SK-N-SH (cell line): Measurements from ENCODE around the gene FYN. TPM values are rescaled to one million over a fixed set of nuclear protein-coding genes. Genes with fewer than 3 reads are reported as not detected.

Experiments
- CTCF ChIA-PET: fragments of 300-600, 350-600 bp; formaldehyde crosslinking; extraction: SDS; loops from one replicate; lab custom pipeline; 2021; lab: Yijun Ruan, JAX
- POLR2A ChIA-PET: fragments of 350-600 bp; sonication (Branson Sonifier 250); formaldehyde crosslinking; extraction: SDS; loops from one replicate; lab custom pipeline; 2020; ENCODE audit warnings: antibody characterized with exemption, inconsistent platforms; lab: Yijun Ruan, JAX
- DNase-seq: peaks from one replicate; pipeline ENCODE4 v3.0.0; 2012
- H2AFZ ChIP-seq: fragments of 200-600 bp; sonication (generic); 2 replicates; pipeline ENCODE4 v1.8.1; 2016; ENCODE audit warnings: antibody characterized with exemption, mild to moderate bottlenecking, low read depth
- H3F3A ChIP-seq: fragments of 200-600 bp; sonication (generic); replicated peaks from 2 replicates; pipeline ENCODE3; 2016; ENCODE audit warnings: antibody characterized with exemption, mild to moderate bottlenecking; ENCODE audit not compliant: insufficient read depth
- H3K27ac ChIP-seq, 2 experiments: fragments of 200-500 bp in 1 of 2; fragments of 200-600 bp in 1 of 2; sonication (Bioruptor generic) in 1 of 2; sonication (generic), shearing (Covaris generic) in 1 of 2; 2 replicates each; pipeline versions ENCODE4 v1.5.1 to v1.6.1; 2014 to 2016; ENCODE audit warnings: low read depth in 2 of 2, inconsistent platforms in 1 of 2, low read length in 1 of 2, mild to moderate bottlenecking in 1 of 2, mixed read lengths in 1 of 2
- H3K27me3 ChIP-seq: fragments of 200-600 bp; sonication (generic), shearing (Covaris generic); 2 replicates; pipeline ENCODE4 v1.6.1; 2016; ENCODE audit warnings: mixed run types; ENCODE audit not compliant: insufficient read depth
- H3K36me3 ChIP-seq, 2 experiments: fragments of 200-500 bp in 1 of 2; fragments of 200-600 bp in 1 of 2; sonication (Bioruptor generic) in 1 of 2; sonication (generic) in 1 of 2; replicated peaks in 1 of 2; 2 replicates each; pipeline versions ENCODE3 to v1.5.1; 2014 to 2016; ENCODE audit warnings: low read length in 1 of 2, mild to moderate bottlenecking in 1 of 2; ENCODE audit not compliant: insufficient read depth in 2 of 2, control insufficient read depth in 1 of 2
- H3K4me1 ChIP-seq, 2 experiments: fragments of 200-500 bp in 1 of 2; fragments of 200-600 bp in 1 of 2; sonication (Bioruptor generic) in 1 of 2; sonication (generic), shearing (Covaris generic) in 1 of 2; 2 replicates each; pipeline versions ENCODE4 v1.5.1 to v1.6.1; 2014 to 2016; ENCODE audit warnings: low read depth in 1 of 2, low read length in 1 of 2, mixed run types in 1 of 2; ENCODE audit not compliant: insufficient read depth in 2 of 2, control insufficient read depth in 1 of 2
- H3K4me2 ChIP-seq: fragments of 200-600 bp; sonication (generic), shearing (Covaris generic); 2 replicates; pipeline ENCODE4 v1.6.1; 2017; ENCODE audit warnings: mixed run types
- H3K4me3 ChIP-seq, 2 experiments: fragments of 200-500 bp in 1 of 2; fragments of 200-600 bp in 1 of 2; sonication (Bioruptor generic) in 1 of 2; sonication (generic), shearing (Covaris generic) in 1 of 2; 2 replicates each; pipeline versions ENCODE4 v1.5.1 to v1.8.1; 2014 to 2016; ENCODE audit warnings: low read depth in 2 of 2, inconsistent platforms in 1 of 2, low read length in 1 of 2, mild to moderate bottlenecking in 1 of 2, mixed read lengths in 1 of 2, moderate library complexity in 1 of 2
- H3K79me2 ChIP-seq: fragments of 200-600 bp; sonication (generic); 2 replicates; pipeline ENCODE4 v1.8.1; 2017; ENCODE audit warnings: mild to moderate bottlenecking; ENCODE audit not compliant: insufficient read depth
- H3K9ac ChIP-seq: fragments of 200-600 bp; sonication (generic); 2 replicates; pipeline ENCODE4 v1.6.1; 2017; ENCODE audit warnings: mixed run types
- H3K9me2 ChIP-seq: fragments of 200-600 bp; sonication (generic); 2 replicates; pipeline ENCODE4 v1.6.1; 2017; ENCODE audit warnings: mixed run types
- H3K9me3 ChIP-seq: fragments of 200-600 bp; sonication (generic); 2 replicates; pipeline ENCODE4 v1.6.1; 2017; ENCODE audit warnings: mixed run types, mild to moderate bottlenecking, moderate library complexity
- H4K20me1 ChIP-seq: fragments of 200-600 bp; sonication (generic); 2 replicates; pipeline ENCODE4 v1.6.1; 2017; ENCODE audit warnings: mild to moderate bottlenecking, mixed run types; ENCODE audit not compliant: insufficient read depth
- CHD2 ChIP-seq: fragments of 150-350 bp; IDR thresholded peaks from 2 replicates; pipeline ENCODE4 v1.6.1; 2018; ENCODE audit warnings: low read length; ENCODE audit not compliant: partially characterized antibody
- ELF1 ChIP-seq: IDR thresholded peaks from 2 replicates; pipeline ENCODE4 v1.4.0; 2012
- EP300 ChIP-seq, 2 experiments: IDR thresholded peaks; 2 replicates each; pipeline versions ENCODE4 v1.4.0 to v1.6.1; 2012; ENCODE audit warnings: borderline replicate concordance in 1 of 2, low read depth in 1 of 2, low read length in 1 of 2
- EZH2phosphoT487 ChIP-seq: fragments of 200-600 bp; sonication (generic); IDR thresholded peaks from 2 replicates; pipeline ENCODE4 v1.6.1; 2017; ENCODE audit warnings: low read depth, mixed run types, mild to moderate bottlenecking, antibody characterized with exemption, moderate library complexity, borderline replicate concordance
- FOXM1 ChIP-seq: IDR thresholded peaks from 2 replicates; pipeline ENCODE4 v1.4.0; 2012; ENCODE audit warnings: low read depth, mild to moderate bottlenecking
- GABPA ChIP-seq: IDR thresholded peaks from 2 replicates; pipeline ENCODE4 v1.4.0; 2012; ENCODE audit warnings: low read depth, mild to moderate bottlenecking
- JUND ChIP-seq: IDR thresholded peaks from 2 replicates; pipeline ENCODE4 v1.4.0; 2012
- MXI1 ChIP-seq: IDR thresholded peaks from 2 replicates; pipeline ENCODE4 v1.6.1; 2012; ENCODE audit warnings: mild to moderate bottlenecking, low read depth, low read length, improper control_type of control experiment
- NFIC ChIP-seq: IDR thresholded peaks from 2 replicates; pipeline ENCODE4 v1.4.0; 2012; ENCODE audit warnings: borderline replicate concordance
- RAD21 ChIP-seq: IDR thresholded peaks from 2 replicates; pipeline ENCODE4 v1.6.1; 2012; ENCODE audit warnings: mild to moderate bottlenecking, low read length
- RCOR1 ChIP-seq: fragments of 150-350 bp; IDR thresholded peaks from 2 replicates; pipeline ENCODE4 v1.6.1; 2017; ENCODE audit warnings: antibody characterized with exemption, low read length
- SMC3 ChIP-seq: IDR thresholded peaks from 2 replicates; pipeline ENCODE4 v1.6.1; 2012; ENCODE audit warnings: low read depth, low read length, improper control_type of control experiment
- TCF12 ChIP-seq: IDR thresholded peaks from 2 replicates; pipeline ENCODE4 v1.4.0; 2012
- TEAD4 ChIP-seq: IDR thresholded peaks from 2 replicates; pipeline ENCODE4 v1.4.0; 2012; ENCODE audit warnings: mild to moderate bottlenecking, borderline replicate concordance; ENCODE audit not compliant: insufficient read depth
- WGBS: methylation state at CpG from one replicate; pipeline ENCODE4 v1.1.6; 2017; ENCODE audit warnings: low lambda C conversion rate; 5-methylcytosine and 5-hydroxymethylcytosine counted together
- polyA plus RNA-seq, 3 experiments: library from polyadenylated mRNA; depleted of rRNA; stranded (reverse); fragments of >200 nt; gene quantifications; 2 replicates each; pipeline ENCODE4 v1.2.3, GENCODE V29; 2012
- TF ChIP-seq, protein P1 (sequence below): fragments of 200-600 bp; sonication (generic); IDR thresholded peaks from 2 replicates; pipeline ENCODE4 v1.6.1; 2017; ENCODE audit warnings: antibody characterized with exemption, mild to moderate bottlenecking, moderate library complexity
- TF ChIP-seq, protein P2 (sequence below): fragments of 150-350 bp; IDR thresholded peaks from 2 replicates; pipeline ENCODE4 v1.6.1; 2016; ENCODE audit warnings: mild to moderate bottlenecking, low read depth, low read length
- TF ChIP-seq, protein P3 (sequence below): IDR thresholded peaks from 2 replicates; pipeline ENCODE4 v1.6.1; 2012; ENCODE audit warnings: mild to moderate bottlenecking, low read depth, low read length, moderate library complexity
- TF ChIP-seq, protein P4 (sequence below): IDR thresholded peaks from 2 replicates; pipeline ENCODE4 v1.4.0; 2012; ENCODE audit warnings: low read depth

FYN gene
- polyA plus RNA-seq, 1 of the 3 experiments (the other 2 are of a cell fraction) = 31.0 TPM

DNA sequence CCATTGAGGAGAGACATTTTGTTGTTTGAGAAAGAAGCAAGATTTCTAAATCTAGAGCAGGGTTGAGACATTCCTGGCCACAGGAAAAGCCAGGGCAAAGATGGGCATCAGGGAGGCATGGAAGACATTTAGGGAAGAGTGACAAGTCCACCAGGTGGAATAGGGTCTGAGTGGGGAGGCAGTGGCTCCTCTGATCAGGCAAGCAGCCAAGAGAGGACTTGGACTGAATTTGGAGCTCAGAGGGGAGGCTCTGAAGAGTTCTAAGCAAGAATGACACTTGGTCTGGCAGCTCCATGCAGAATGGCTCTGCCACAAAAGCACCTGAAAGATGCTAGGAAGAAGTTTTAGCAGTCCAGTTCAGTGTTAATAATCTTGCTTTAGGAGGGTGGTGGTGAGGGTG lies 120.8 kb downstream of the FYN start (continued):
- no peak for TF ChIP-seq EP300 (IDR thresholded peaks at IDR 0.05; ENCODE audit: borderline replicate concordance in 1 of 2, low read depth in 1 of 2, low read length in 1 of 2)

DNA sequence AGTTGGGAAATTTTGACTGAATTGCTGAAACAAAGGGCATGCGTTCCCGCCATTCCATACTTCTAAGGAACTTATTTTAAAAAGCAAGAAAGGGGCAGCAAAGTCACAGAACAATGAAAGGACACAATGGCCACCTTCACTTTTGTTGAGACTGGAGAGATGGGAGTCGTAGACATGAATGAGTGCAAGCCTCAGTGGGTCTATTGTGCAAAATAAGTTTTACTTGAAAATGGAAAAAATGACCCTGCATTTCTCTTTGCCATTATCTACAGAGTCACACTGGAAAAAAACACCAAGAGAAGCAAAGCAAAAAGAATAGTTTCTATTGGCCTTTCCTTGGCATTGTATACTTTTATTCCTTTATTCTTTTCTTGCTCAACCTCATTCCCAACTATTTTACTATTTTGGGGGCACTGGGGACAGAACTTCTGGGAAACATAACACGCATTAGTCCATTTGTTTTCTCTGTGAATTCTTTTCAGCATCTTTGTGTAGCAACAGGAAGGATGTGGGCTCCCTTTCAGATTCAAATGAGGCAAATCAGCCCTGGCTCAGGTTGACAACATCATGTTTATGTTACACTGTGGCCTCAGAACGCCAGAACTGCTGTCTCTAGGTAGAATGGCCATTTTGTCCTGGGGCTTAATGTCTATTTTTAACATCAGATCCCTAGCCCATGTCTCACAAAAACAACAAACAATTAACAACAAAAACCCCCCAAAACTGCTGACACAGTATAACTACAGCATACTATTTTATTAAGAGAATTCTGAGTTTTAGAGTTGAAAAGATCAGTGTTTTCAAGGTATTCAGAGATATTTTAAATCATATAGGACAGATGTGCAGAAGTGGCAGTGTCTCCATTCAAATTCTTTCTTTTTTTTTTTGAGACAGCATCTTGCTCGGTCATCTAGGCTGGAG lies 122.2 kb downstream of the FYN start:
- Histone ChIP-seq H3K79me2 (peaks cover 5% of the 10 kb centered on the region; the same call in 1 of the 2 replicates), H4K20me1 (no peaks in the 10 kb centered on the region), H3K9me3 (no peaks in the 10 kb centered on the region), H2AFZ (no peak overlapping the region), H3K4me1 (peaks cover 0 to 5% of the 10 kb centered on the region in 2 experiments; a peak in 2 of 4 replicates), H3K9me2 (no peaks in the 10 kb centered on the region), H3F3A (no peaks in the 10 kb centered on the region), H3K4me2 (no peak overlapping the region), H3K27ac (no peak overlapping the region), H3K36me3 (no peaks in the 10 kb centered on the region), H3K9ac (no peak overlapping the region), H3K27me3 (no peaks in the 10 kb centered on the region), H3K4me3 (no peak overlapping the region)
- 92% methylated on average over 6 of the region's 6 CpGs for WGBS
- POLR2A ChIA-PET = no interaction called here
- TF ChIP-seq GABPA (no peak), SMC3 (no peak), CHD2 (no peak), TEAD4 (no peak), FOXM1 (no peak), TCF12 (no peak)
- CTCF ChIA-PET = interaction anchor here (0.9 kb wide), 1 partner anchor 12 kb away, joined by 3 read pairs; no protein-coding TSS in a partner anchor
- no peak for DNase-seq

DNA sequence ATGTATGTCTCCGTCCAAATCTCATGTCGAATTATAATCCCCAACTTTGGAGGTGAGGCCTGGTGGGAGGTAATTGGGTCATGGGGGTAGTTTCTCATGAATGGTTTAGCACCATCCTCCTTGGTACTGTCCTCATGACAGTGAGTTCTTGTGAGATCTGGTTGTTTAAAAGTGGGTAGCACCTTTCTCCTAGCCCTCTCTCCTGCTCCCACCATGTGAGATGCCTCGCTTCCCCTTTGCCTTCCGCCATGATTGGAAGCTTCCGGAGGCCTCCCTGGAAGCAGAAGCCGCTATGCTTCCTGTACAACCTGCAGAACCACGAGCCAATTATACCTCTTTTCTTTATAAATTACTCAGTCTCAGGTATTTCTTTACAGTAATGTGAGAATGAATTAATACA lies 123.1 kb downstream of the FYN start:
- WGBS = 83% methylated on average over 7 of the region's 7 CpGs
- Histone ChIP-seq H4K20me1 (no peaks in the 10 kb centered on the region), H3K36me3 (no peaks in the 10 kb centered on the region), H3K9me3 (no peaks in the 10 kb centered on the region), H2AFZ (no peak overlapping the region), H3K4me3 (no peak overlapping the region), H3K4me1 (peaks cover 0 to 7% of the 10 kb centered on the region in 2 experiments; a peak in 2 of 4 replicates), H3K27ac (no peak overlapping the region), H3F3A (no peaks in the 10 kb centered on the region), H3K9me2 (no peaks in the 10 kb centered on the region), H3K4me2 (no peak overlapping the region), H3K79me2 (peaks cover 5% of the 10 kb centered on the region; the same call in 1 of the 2 replicates), H3K27me3 (no peaks in the 10 kb centered on the region), H3K9ac (no peak overlapping the region)
- DNase-seq = no peak
- ChIA-PET CTCF (interaction anchor here (0.9 kb wide), 1 partner anchor 13 kb away, joined by 3 read pairs; no protein-coding TSS in a partner anchor), POLR2A (no interaction called here)
- TF ChIP-seq SMC3 (no peak), JUND (no peak), TCF12 (no peak), NFIC (no peak), RAD21 (no peak), GABPA (no peak), RCOR1 (no peak), MXI1 (no peak), ELF1 (no peak), EZH2phosphoT487 (no peak)
- TF ChIP-seq, protein P1, sequence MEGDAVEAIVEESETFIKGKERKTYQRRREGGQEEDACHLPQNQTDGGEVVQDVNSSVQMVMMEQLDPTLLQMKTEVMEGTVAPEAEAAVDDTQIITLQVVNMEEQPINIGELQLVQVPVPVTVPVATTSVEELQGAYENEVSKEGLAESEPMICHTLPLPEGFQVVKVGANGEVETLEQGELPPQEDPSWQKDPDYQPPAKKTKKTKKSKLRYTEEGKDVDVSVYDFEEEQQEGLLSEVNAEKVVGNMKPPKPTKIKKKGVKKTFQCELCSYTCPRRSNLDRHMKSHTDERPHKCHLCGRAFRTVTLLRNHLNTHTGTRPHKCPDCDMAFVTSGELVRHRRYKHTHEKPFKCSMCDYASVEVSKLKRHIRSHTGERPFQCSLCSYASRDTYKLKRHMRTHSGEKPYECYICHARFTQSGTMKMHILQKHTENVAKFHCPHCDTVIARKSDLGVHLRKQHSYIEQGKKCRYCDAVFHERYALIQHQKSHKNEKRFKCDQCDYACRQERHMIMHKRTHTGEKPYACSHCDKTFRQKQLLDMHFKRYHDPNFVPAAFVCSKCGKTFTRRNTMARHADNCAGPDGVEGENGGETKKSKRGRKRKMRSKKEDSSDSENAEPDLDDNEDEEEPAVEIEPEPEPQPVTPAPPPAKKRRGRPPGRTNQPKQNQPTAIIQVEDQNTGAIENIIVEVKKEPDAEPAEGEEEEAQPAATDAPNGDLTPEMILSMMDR = no peak
- TF ChIP-seq, protein P2, sequence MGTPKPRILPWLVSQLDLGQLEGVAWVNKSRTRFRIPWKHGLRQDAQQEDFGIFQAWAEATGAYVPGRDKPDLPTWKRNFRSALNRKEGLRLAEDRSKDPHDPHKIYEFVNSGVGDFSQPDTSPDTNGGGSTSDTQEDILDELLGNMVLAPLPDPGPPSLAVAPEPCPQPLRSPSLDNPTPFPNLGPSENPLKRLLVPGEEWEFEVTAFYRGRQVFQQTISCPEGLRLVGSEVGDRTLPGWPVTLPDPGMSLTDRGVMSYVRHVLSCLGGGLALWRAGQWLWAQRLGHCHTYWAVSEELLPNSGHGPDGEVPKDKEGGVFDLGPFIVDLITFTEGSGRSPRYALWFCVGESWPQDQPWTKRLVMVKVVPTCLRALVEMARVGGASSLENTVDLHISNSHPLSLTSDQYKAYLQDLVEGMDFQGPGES = no peak
- TF ChIP-seq, protein P3, sequence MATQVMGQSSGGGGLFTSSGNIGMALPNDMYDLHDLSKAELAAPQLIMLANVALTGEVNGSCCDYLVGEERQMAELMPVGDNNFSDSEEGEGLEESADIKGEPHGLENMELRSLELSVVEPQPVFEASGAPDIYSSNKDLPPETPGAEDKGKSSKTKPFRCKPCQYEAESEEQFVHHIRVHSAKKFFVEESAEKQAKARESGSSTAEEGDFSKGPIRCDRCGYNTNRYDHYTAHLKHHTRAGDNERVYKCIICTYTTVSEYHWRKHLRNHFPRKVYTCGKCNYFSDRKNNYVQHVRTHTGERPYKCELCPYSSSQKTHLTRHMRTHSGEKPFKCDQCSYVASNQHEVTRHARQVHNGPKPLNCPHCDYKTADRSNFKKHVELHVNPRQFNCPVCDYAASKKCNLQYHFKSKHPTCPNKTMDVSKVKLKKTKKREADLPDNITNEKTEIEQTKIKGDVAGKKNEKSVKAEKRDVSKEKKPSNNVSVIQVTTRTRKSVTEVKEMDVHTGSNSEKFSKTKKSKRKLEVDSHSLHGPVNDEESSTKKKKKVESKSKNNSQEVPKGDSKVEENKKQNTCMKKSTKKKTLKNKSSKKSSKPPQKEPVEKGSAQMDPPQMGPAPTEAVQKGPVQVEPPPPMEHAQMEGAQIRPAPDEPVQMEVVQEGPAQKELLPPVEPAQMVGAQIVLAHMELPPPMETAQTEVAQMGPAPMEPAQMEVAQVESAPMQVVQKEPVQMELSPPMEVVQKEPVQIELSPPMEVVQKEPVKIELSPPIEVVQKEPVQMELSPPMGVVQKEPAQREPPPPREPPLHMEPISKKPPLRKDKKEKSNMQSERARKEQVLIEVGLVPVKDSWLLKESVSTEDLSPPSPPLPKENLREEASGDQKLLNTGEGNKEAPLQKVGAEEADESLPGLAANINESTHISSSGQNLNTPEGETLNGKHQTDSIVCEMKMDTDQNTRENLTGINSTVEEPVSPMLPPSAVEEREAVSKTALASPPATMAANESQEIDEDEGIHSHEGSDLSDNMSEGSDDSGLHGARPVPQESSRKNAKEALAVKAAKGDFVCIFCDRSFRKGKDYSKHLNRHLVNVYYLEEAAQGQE = no peak
- TF ChIP-seq, protein P4, sequence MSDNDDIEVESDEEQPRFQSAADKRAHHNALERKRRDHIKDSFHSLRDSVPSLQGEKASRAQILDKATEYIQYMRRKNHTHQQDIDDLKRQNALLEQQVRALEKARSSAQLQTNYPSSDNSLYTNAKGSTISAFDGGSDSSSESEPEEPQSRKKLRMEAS = no peak
